Breast epithelium (tissue), 4 donors: ENCODE results near the gene COPB2. TPM values are rescaled to one million over a fixed set of nuclear protein-coding genes. Genes with fewer than 3 reads are reported as not detected.

Experiments used
- DNase-seq, 2 donors: peaks; one replicate each; pipeline ENCODE4 v3.0.0-alpha.2; 2019; ENCODE audit warnings: low spot score in 2 of 2
- H3K27ac ChIP-seq, 2 donors: fragments of 200-600 bp; sonication (generic) in 1 of 2; one replicate each; pipeline ENCODE4 v1.5.1; 2016 to 2019; ENCODE audit warnings: mild to moderate bottlenecking in 1 of 2
- H3K27me3 ChIP-seq, 2 donors: fragments of 200-600 bp; sonication (generic) in 1 of 2; one replicate each; pipeline versions ENCODE4 v1.5.1 to v1.6.0; 2017 to 2019; ENCODE audit warnings: control low read depth in 1 of 2, mild to moderate bottlenecking in 1 of 2
- H3K36me3 ChIP-seq: fragments of 200-600 bp; one replicate; pipeline ENCODE4 v1.5.1; 2019
- H3K4me1 ChIP-seq, 2 donors: fragments of 200-600 bp; sonication (generic); one replicate each; pipeline ENCODE4 v1.5.1; 2016 to 2019; ENCODE audit warnings: control low read depth in 1 of 2
- H3K4me3 ChIP-seq, 3 donors: fragments of 200-600 bp; sonication (generic); 1 replicate in 2 of 3; 2 replicates in 1 of 3; pipeline ENCODE4 v1.5.1; 2016 to 2019; ENCODE audit warnings: mild to moderate bottlenecking in 3 of 3, moderate library complexity in 2 of 3
- H3K9me3 ChIP-seq, 2 donors: fragments of 200-600 bp; sonication (generic) in 1 of 2; one replicate each; pipeline ENCODE4 v1.5.1; 2016 to 2019; ENCODE audit warnings: control low read depth in 1 of 2
- POLR2A ChIP-seq: fragments of 450-650 bp; IDR thresholded peaks from one replicate; pipeline ENCODE4 v1.6.1; 2016; ENCODE audit warnings: antibody characterized with exemption, mild to moderate bottlenecking, moderate library complexity
- POLR2AphosphoS5 ChIP-seq, 3 donors: sonication (generic); formaldehyde crosslinking; IDR thresholded peaks; one replicate each; pipeline ENCODE4 v1.6.1; 2017; ENCODE audit warnings: antibody characterized with exemption in 3 of 3
- intact Hi-C: fragments of 100-400 bp; cut with DNase I; formaldehyde crosslinking; loops from one replicate; pipeline ENCODE4 v1.15.1; 2023; ENCODE audit warnings: low total_unique reads
- total RNA-seq, 3 donors: library from RNA; depleted of rRNA; stranded (reverse); fragments of >200 nt; gene quantifications; one replicate each; pipeline ENCODE4 v1.1.0, GENCODE V29; 2016
- TF ChIP-seq, protein P1 (sequence below), 3 donors: fragments of 450-650 bp; IDR thresholded peaks; one replicate each; pipeline ENCODE4 v1.5.1; 2016 to 2017; ENCODE audit warnings: antibody characterized with exemption in 3 of 3, mild to moderate bottlenecking in 3 of 3, moderate library complexity in 3 of 3

COPB2 gene
- total RNA-seq, 3 donors from 2014 or later = 76.5 to 109 (median 109) TPM

DNA sequence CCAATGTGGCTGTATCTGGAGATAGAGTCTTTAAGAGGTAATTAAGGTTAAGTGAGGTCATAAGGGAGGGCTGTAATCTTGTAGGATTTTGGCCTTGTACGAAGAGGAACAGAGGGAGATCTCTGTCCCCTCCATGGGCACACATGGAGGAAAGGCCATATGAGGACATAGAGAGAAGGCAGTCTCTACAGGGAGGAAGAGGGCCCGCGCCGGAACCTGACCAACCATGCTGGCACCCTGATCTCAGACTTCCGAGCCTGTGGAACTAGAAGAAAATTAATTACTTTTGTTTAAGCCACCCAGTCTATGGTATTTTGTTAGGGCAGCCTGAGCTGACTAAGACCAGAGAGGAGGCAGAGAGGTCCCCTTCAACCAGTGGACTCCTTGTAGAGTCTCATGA lies 63.3 kb downstream of the COPB2 start:
- intact Hi-C loops = loop anchor here (10.0 kb wide), 1 partner anchor 381 kb away; the partner anchor contains the start of genes FOXL2 and FOXL2NB
- Histone ChIP-seq H3K4me1 (no peaks in the 10 kb centered on the region), H3K27ac (no peak overlapping the region), H3K27me3 (peaks cover 0 to 8% of the 10 kb centered on the region in 2 donors), H3K36me3 (no peaks in the 10 kb centered on the region), H3K9me3 (no peaks in the 10 kb centered on the region), H3K4me3 (no peak overlapping the region)
- TF ChIP-seq POLR2AphosphoS5 (IDR thresholded peaks at IDR 0.05) = no peak
- TF ChIP-seq, protein P1, sequence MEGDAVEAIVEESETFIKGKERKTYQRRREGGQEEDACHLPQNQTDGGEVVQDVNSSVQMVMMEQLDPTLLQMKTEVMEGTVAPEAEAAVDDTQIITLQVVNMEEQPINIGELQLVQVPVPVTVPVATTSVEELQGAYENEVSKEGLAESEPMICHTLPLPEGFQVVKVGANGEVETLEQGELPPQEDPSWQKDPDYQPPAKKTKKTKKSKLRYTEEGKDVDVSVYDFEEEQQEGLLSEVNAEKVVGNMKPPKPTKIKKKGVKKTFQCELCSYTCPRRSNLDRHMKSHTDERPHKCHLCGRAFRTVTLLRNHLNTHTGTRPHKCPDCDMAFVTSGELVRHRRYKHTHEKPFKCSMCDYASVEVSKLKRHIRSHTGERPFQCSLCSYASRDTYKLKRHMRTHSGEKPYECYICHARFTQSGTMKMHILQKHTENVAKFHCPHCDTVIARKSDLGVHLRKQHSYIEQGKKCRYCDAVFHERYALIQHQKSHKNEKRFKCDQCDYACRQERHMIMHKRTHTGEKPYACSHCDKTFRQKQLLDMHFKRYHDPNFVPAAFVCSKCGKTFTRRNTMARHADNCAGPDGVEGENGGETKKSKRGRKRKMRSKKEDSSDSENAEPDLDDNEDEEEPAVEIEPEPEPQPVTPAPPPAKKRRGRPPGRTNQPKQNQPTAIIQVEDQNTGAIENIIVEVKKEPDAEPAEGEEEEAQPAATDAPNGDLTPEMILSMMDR (IDR thresholded peaks at IDR 0.05) = no peak
- TF ChIP-seq POLR2A = no peak
- no peak for DNase-seq

DNA sequence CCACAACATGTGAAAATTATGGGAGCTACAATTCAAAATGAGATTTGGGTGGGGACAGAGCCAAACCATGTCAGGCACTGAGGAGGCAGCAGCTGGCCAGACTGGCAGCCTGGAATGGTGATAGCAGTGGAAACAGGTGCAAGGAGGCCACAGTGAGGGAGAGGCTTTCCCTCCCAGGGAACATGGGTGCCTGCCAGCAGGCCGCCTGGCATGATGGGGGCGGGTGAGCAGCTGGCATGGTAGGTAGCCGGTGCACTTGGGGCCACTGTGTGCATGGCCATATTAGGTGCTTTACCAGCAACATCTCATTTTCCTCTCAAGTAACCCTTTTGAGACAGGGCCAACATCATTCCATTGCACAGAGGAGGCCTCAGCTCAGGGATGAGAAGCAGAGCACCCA lies 63.9 kb downstream of the COPB2 start:
- Histone ChIP-seq H3K36me3 (no peaks in the 10 kb centered on the region), H3K4me1 (no peaks in the 10 kb centered on the region), H3K4me3 (no peak overlapping the region), H3K27me3 (peaks cover 0 to 6% of the 10 kb centered on the region in 2 donors), H3K27ac (no peak overlapping the region), H3K9me3 (no peaks in the 10 kb centered on the region)
- no peak for DNase-seq
- no peak for TF ChIP-seq POLR2A
- TF ChIP-seq, protein P1 (IDR thresholded peaks at IDR 0.05) = no peak
- no peak for TF ChIP-seq POLR2AphosphoS5 (IDR thresholded peaks at IDR 0.05)
- intact Hi-C loops = loop anchor here (10.0 kb wide), 1 partner anchor 381 kb away; the partner anchor contains the start of genes FOXL2 and FOXL2NB

DNA sequence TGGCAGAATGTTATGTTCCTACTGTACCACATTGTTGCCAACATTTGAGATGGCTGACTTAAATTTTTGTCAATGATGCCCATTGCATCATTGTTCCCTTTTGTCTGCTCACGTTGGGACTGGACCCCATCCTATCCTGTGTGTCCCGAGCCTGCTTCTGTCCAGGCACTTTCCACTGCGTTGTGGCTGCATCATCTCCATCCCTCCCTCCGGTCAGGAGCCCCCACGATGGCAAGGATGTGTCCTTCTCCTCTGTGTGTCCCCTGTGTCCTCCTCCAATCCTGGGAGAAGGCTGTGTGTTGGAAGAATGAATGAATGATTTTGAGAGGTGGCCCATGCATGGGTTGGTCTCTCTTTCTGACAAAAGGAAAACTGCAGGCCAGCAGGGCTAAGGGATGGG lies 65.0 kb downstream of the COPB2 start:
- no peak for TF ChIP-seq POLR2AphosphoS5 (IDR thresholded peaks at IDR 0.05)
- TF ChIP-seq, protein P1 (IDR thresholded peaks at IDR 0.05) = no peak
- TF ChIP-seq POLR2A = no peak
- DNase-seq = no peak
- Histone ChIP-seq H3K27ac (no peak overlapping the region), H3K4me3 (no peak overlapping the region), H3K4me1 (no peaks in the 10 kb centered on the region), H3K9me3 (no peaks in the 10 kb centered on the region), H3K36me3 (no peaks in the 10 kb centered on the region), H3K27me3 (no peaks in the 10 kb centered on the region)
- intact Hi-C loops = loop anchor here (10.0 kb wide), 1 partner anchor 380 kb away; the partner anchor contains the start of genes FOXL2 and FOXL2NB

DNA sequence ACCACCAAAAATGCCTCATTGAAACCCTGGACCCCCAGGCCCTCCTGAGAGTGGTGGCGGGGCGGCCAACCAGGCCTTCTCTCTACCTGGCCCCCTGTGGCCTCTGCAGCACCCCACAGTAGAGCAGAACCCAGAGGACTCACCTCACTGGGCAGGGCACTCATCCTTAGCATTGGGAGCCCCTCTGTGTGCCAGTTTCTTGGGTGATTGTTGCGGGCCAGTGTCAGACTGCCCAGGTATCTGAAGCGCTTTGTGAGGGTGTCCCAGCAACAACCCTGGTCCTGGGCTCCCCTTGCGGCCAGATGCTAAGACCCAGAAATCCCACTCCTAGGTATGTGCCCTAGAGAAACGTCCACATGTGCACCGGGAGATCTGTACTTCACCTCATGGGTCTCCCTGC lies 66.3 kb downstream of the COPB2 start:
- no peaks in the 10 kb centered on the region for H3K4me1 ChIP-seq
- intact Hi-C loops = loop anchor here (10.0 kb wide), 1 partner anchor 378 kb away; the partner anchor contains the start of genes FOXL2 and FOXL2NB
- DNase-seq = no peak
- peaks cover 0 to 3% of the 10 kb centered on the region in 2 donors for H3K27me3 ChIP-seq
- TF ChIP-seq POLR2A (no peak), POLR2AphosphoS5 (IDR thresholded peaks at IDR 0.05) (no peak)
- TF ChIP-seq, protein P1 (IDR thresholded peaks at IDR 0.05) = no peak
- no peaks in the 10 kb centered on the region for H3K36me3 ChIP-seq
- no peak overlapping the region for H3K4me3 ChIP-seq
- H3K27ac ChIP-seq = no peak overlapping the region
- no peaks in the 10 kb centered on the region for H3K9me3 ChIP-seq

DNA sequence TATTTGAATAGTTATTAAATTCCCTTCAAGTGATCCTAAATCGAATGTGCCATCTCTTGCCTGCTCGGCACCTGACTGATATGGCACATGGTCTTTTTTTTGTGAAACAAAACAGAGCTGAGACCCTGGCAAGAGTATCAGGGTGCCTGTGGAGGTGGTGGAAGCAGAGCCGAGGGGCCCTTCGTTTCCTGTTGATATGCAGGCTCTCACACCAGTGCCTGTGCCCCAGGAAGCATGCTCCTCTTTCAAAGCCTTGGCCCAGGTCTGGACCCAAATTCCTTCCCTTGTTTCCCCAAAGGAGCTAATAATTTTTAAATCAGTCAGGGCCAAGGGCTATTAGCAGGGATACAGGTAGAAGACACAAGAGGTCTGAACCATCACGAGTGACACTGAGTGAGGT lies 67.1 kb downstream of the COPB2 start:
- intact Hi-C loops = loop anchor here (10.0 kb wide), 1 partner anchor 378 kb away; the partner anchor contains the start of genes FOXL2 and FOXL2NB

More for the DNA sequence above, 67.1 kb downstream of the COPB2 start:
- H3K9me3 ChIP-seq = no peaks in the 10 kb centered on the region
- H3K27ac ChIP-seq = no peak overlapping the region
- H3K27me3 ChIP-seq = peaks cover 0 to 3% of the 10 kb centered on the region in 2 donors
- DNase-seq = no peak
- H3K36me3 ChIP-seq = no peaks in the 10 kb centered on the region
- H3K4me3 ChIP-seq = no peak overlapping the region
- H3K4me1 ChIP-seq = no peaks in the 10 kb centered on the region
- TF ChIP-seq POLR2AphosphoS5 (IDR thresholded peaks at IDR 0.05) (no peak), POLR2A (no peak)
- TF ChIP-seq, protein P1 (IDR thresholded peaks at IDR 0.05) = no peak
